ENCODE data around the gene SH2D4B.

The SH2D4B gene

DNA sequence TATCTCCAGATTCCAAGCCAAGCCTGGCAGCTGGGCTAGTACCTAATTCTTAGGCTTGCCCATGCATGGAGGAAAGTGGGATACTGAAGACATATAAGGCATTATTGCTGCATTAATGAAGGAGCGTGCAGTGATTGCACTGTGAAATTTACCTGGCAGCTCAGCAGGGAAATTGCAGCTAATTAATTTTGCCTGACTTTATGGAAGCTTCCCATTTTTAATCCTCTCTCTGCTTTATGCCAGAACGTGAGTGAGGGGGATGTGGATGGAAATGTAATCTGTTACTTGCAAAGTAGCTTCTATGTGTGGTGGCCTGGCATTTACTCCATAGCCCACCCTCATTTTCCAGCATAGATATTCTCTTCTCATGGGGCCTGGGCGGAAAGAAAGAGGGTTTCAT is 134.9 kb downstream of the SH2D4B start:
- Histone ChIP-seq H3K4me3 (ENCODE audit: insufficient read length, low read depth) (no peak overlapping the region), H3K4me1 (ENCODE audit: insufficient read depth, insufficient read length) (no peaks in the 10 kb centered on the region), H3K27me3 (ENCODE audit: insufficient read depth, insufficient read length) (no peaks in the 10 kb centered on the region), H3K9ac (ENCODE audit: insufficient read length, low read depth) (no peak overlapping the region), H3K9me3 (ENCODE audit: insufficient read depth, low read length) (0 out of 2 replicates have a peak, but pooled peaks cover 4% of the 10 kb centered on the region), H3K36me3 (ENCODE audit: insufficient read depth, insufficient read length, low read length) (no peaks in the 10 kb centered on the region)
- TF ChIP-seq YY1 (IDR thresholded peaks at IDR 0.05; ENCODE audit: insufficient read depth, insufficient read length) (no peak), ZNF274 (IDR thresholded peaks at IDR 0.05; ENCODE audit: low read depth, low read length) (no peak), SUZ12 (IDR thresholded peaks at IDR 0.05; ENCODE audit: extremely low read depth, insufficient read depth, insufficient read length) (no peak)
- DNase-seq (ENCODE audit: low read depth, low spot score), result no peak

DNA sequence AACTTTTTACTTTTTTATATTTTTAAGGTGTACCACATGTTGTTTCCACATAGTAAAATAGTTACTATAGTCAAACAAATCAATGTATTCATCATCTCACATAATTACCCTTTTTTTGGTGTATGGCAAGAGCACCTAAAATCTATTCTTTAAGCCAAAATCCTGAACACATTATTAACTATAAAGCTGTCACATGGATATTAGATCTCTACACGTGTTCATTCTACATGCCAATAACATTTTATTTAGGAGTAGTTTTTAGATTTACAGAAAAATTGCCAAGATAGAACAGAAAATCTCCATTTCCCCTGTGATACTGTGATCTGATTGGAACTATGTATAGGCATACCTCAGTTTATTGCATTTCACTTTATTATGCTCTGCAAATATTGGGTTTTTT is 137.1 kb downstream of the SH2D4B start:
- Histone ChIP-seq H3K9ac (ENCODE audit: insufficient read length, low read depth) (no peak overlapping the region), H3K36me3 (ENCODE audit: insufficient read depth, insufficient read length, low read length) (no peaks in the 10 kb centered on the region), H3K27me3 (ENCODE audit: insufficient read depth, insufficient read length) (no peaks in the 10 kb centered on the region), H3K4me3 (ENCODE audit: insufficient read length, low read depth) (no peak overlapping the region), H3K9me3 (ENCODE audit: insufficient read depth, low read length) (0 out of 2 replicates have a peak, but pooled peaks cover 4% of the 10 kb centered on the region), H3K4me1 (ENCODE audit: insufficient read depth, insufficient read length) (no peaks in the 10 kb centered on the region)
- no peak for DNase-seq (ENCODE audit: low read depth, low spot score)
- TF ChIP-seq SUZ12 (IDR thresholded peaks at IDR 0.05; ENCODE audit: extremely low read depth, insufficient read depth, insufficient read length) (no peak), YY1 (IDR thresholded peaks at IDR 0.05; ENCODE audit: insufficient read depth, insufficient read length) (no peak), ZNF274 (IDR thresholded peaks at IDR 0.05; ENCODE audit: low read depth, low read length) (no peak)

DNA sequence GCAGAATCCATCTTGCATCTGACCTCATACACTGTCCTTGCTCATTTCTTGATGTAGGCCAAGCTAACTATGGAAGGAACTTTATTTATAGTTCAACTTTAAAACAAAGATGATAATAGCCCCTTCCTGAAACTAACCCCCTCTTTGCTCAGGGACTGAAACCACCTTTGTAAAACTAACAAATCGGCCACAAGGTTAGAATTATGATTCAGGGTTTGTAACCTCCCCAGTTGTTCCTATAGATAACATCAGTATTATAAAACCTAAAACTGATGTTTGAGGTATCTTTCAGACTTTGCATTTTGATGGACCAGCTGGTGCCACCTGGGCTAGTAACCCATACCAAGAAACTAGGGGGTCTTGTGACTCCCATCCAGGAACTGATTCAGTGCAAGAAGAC is 143.4 kb downstream of the SH2D4B start:
- Histone ChIP-seq H3K27me3 (ENCODE audit: insufficient read depth, insufficient read length) (no peaks in the 10 kb centered on the region), H3K9me3 (ENCODE audit: insufficient read depth, low read length) (no peaks in the 10 kb centered on the region), H3K4me1 (ENCODE audit: insufficient read depth, insufficient read length) (no peaks in the 10 kb centered on the region), H3K4me3 (ENCODE audit: insufficient read length, low read depth) (no peak overlapping the region), H3K9ac (ENCODE audit: insufficient read length, low read depth) (no peak overlapping the region), H3K36me3 (ENCODE audit: insufficient read depth, insufficient read length, low read length) (no peaks in the 10 kb centered on the region)
- no peak for DNase-seq (ENCODE audit: low read depth, low spot score)
- TF ChIP-seq ZNF274 (IDR thresholded peaks at IDR 0.05; ENCODE audit: low read depth, low read length), result no peak
- no peak for TF ChIP-seq SUZ12 (IDR thresholded peaks at IDR 0.05; ENCODE audit: extremely low read depth, insufficient read depth, insufficient read length)
- TF ChIP-seq YY1 (IDR thresholded peaks at IDR 0.05; ENCODE audit: insufficient read depth, insufficient read length), result no peak

DNA sequence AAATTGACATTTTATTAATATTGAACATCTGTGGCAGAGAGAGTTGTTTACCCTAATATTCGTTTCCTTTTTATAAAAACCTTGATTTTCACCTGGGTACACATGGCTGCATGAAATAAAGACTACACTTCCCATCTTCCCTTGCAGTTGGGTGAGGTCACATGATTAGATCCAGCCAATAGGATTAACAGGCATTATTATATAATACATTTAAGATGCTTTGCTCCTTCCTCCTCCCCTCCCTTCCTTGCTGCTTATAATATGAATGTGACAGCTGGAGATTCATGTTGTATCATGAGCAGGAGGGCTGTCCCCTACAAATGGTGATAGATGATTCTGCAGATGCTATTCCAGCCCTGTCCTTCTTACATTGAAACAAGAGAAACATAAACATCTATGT is 146.6 kb downstream of the SH2D4B start:
- no peak overlapping the region for H3K9ac ChIP-seq (ENCODE audit: insufficient read length, low read depth)
- H3K9me3 ChIP-seq (ENCODE audit: insufficient read depth, low read length), result no peaks in the 10 kb centered on the region
- TF ChIP-seq YY1 (IDR thresholded peaks at IDR 0.05; ENCODE audit: insufficient read depth, insufficient read length), result no peak
- no peak for TF ChIP-seq SUZ12 (IDR thresholded peaks at IDR 0.05; ENCODE audit: extremely low read depth, insufficient read depth, insufficient read length)
- no peak for TF ChIP-seq ZNF274 (IDR thresholded peaks at IDR 0.05; ENCODE audit: low read depth, low read length)
- H3K4me3 ChIP-seq (ENCODE audit: insufficient read length, low read depth), result no peak overlapping the region
- no peaks in the 10 kb centered on the region for H3K36me3 ChIP-seq (ENCODE audit: insufficient read depth, insufficient read length, low read length)
- no peaks in the 10 kb centered on the region for H3K27me3 ChIP-seq (ENCODE audit: insufficient read depth, insufficient read length)
- H3K4me1 ChIP-seq (ENCODE audit: insufficient read depth, insufficient read length), result no peaks in the 10 kb centered on the region
- DNase-seq (ENCODE audit: low read depth, low spot score), result no peak

DNA sequence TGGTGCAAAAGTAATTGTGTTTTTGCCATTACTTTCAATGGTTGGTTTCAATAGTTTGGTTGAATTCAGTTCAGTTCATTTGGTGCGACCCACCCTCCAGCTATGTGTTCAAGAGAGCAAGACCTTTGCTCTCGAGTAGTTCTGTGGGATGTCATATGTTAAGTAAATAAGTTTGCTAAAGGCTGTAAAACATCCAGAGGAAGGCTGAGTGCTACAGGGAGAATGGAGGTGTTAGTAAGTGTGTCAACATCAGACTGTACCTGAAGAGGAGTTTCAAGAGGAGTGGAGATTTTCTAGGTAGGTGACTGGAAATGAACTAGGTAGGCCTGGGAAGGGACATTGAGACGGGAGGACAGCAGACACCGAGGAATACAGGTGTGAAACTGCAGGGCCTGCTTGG is 147.7 kb downstream of the SH2D4B start:
- Histone ChIP-seq H3K9me3 (ENCODE audit: insufficient read depth, low read length) (no peaks in the 10 kb centered on the region), H3K9ac (ENCODE audit: insufficient read length, low read depth) (no peak overlapping the region), H3K36me3 (ENCODE audit: insufficient read depth, insufficient read length, low read length) (no peaks in the 10 kb centered on the region), H3K4me1 (ENCODE audit: insufficient read depth, insufficient read length) (no peaks in the 10 kb centered on the region), H3K4me3 (ENCODE audit: insufficient read length, low read depth) (no peak overlapping the region), H3K27me3 (ENCODE audit: insufficient read depth, insufficient read length) (no peaks in the 10 kb centered on the region)
- no peak for TF ChIP-seq ZNF274 (IDR thresholded peaks at IDR 0.05; ENCODE audit: low read depth, low read length)
- no peak for TF ChIP-seq SUZ12 (IDR thresholded peaks at IDR 0.05; ENCODE audit: extremely low read depth, insufficient read depth, insufficient read length)
- no peak for TF ChIP-seq YY1 (IDR thresholded peaks at IDR 0.05; ENCODE audit: insufficient read depth, insufficient read length)
- DNase-seq (ENCODE audit: low read depth, low spot score), result no peak

DNA sequence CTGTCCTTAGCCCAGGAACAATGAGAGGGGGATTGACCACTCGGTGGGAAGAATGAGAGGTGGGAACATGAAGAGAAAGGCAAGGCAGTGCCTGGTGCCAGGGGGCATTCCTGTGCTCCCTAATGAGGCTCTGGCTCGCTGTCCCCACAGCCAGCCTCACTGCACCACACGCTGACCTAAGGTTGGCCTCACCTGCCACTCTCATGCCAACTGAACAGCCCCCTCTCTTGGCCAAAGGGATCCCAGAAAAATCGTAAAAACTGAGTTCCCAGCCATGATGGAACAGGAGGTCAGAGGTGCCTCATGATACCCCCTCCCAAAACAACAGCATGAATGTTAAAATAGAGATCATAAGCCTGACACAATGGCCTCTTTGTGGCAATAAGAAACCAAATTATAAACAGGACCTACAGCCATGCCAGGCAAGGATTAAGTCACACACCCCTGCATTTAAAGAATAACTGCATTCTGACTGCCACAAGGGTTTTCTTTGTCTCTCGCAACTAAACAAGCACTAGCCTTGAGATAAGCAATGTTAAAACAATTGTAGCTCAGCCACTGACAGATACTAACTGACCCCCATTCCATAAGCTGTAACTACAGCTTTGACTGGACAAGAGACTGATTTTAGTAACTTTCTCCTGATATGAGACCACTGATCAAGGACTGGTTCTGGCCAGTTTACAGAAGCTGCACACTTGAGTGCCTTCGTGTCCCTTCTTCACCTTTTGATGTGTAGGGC is 149.2 kb downstream of the SH2D4B start:
- no peaks in the 10 kb centered on the region for H3K36me3 ChIP-seq (ENCODE audit: insufficient read depth, insufficient read length, low read length)
- H3K9ac ChIP-seq (ENCODE audit: insufficient read length, low read depth), result no peak overlapping the region
- DNase-seq (ENCODE audit: low read depth, low spot score), result no peak
- H3K27me3 ChIP-seq (ENCODE audit: insufficient read depth, insufficient read length), result no peaks in the 10 kb centered on the region
- H3K4me1 ChIP-seq (ENCODE audit: insufficient read depth, insufficient read length), result no peaks in the 10 kb centered on the region
- H3K9me3 ChIP-seq (ENCODE audit: insufficient read depth, low read length), result no peaks in the 10 kb centered on the region
- no peak overlapping the region for H3K4me3 ChIP-seq (ENCODE audit: insufficient read length, low read depth)
- TF ChIP-seq ZNF274 (IDR thresholded peaks at IDR 0.05; ENCODE audit: low read depth, low read length) (no peak), YY1 (IDR thresholded peaks at IDR 0.05; ENCODE audit: insufficient read depth, insufficient read length) (no peak)

DNA sequence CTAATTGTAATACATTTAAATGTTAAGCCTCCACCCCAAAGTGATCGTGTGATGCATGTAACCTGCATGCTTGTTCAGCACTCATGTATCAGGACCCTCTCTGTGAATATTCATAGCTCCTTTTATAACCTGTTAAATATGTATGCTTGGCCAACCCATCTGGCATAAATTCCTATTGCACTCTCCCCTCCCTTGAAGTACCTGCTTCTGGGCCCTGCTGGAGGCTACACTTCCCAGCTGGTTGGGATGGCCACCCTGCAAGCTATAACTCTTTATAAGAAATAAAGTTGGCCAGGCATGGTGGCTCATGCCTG is 149.7 kb downstream of the SH2D4B start:
- no peak overlapping the region for H3K9ac ChIP-seq (ENCODE audit: insufficient read length, low read depth)
- H3K27me3 ChIP-seq (ENCODE audit: insufficient read depth, insufficient read length), result no peaks in the 10 kb centered on the region
- H3K9me3 ChIP-seq (ENCODE audit: insufficient read depth, low read length), result no peaks in the 10 kb centered on the region
- no peak for DNase-seq (ENCODE audit: low read depth, low spot score)
- H3K36me3 ChIP-seq (ENCODE audit: insufficient read depth, insufficient read length, low read length), result no peaks in the 10 kb centered on the region
- H3K4me1 ChIP-seq (ENCODE audit: insufficient read depth, insufficient read length), result no peaks in the 10 kb centered on the region
- H3K4me3 ChIP-seq (ENCODE audit: insufficient read length, low read depth), result no peak overlapping the region
- no peak for TF ChIP-seq SUZ12 (IDR thresholded peaks at IDR 0.05; ENCODE audit: extremely low read depth, insufficient read depth, insufficient read length)
- TF ChIP-seq YY1 (IDR thresholded peaks at IDR 0.05; ENCODE audit: insufficient read depth, insufficient read length), result no peak
- TF ChIP-seq ZNF274 (IDR thresholded peaks at IDR 0.05; ENCODE audit: low read depth, low read length), result no peak
